HT1080 (cell line): Measurements from ENCODE around the gene TAS1R3. TPM values are rescaled to one million over a fixed set of nuclear protein-coding genes. Genes with fewer than 3 reads are reported as not detected.

Experiments used
- DNase-seq: peaks from one replicate; pipeline ENCODE4 v3.0.0-alpha.2; 2015; ENCODE audit warnings: low read depth
- total RNA-seq: library from RNA; depleted of rRNA; stranded (reverse); fragments of >200 nt; shearing (Covaris generic); gene quantifications from 2 replicates; pipeline ENCODE4 v1.2.3, GENCODE V29; 2014

Gene TAS1R3
- total RNA-seq, 1 experiment from 2014 or later, result 0.08 TPM

DNA sequence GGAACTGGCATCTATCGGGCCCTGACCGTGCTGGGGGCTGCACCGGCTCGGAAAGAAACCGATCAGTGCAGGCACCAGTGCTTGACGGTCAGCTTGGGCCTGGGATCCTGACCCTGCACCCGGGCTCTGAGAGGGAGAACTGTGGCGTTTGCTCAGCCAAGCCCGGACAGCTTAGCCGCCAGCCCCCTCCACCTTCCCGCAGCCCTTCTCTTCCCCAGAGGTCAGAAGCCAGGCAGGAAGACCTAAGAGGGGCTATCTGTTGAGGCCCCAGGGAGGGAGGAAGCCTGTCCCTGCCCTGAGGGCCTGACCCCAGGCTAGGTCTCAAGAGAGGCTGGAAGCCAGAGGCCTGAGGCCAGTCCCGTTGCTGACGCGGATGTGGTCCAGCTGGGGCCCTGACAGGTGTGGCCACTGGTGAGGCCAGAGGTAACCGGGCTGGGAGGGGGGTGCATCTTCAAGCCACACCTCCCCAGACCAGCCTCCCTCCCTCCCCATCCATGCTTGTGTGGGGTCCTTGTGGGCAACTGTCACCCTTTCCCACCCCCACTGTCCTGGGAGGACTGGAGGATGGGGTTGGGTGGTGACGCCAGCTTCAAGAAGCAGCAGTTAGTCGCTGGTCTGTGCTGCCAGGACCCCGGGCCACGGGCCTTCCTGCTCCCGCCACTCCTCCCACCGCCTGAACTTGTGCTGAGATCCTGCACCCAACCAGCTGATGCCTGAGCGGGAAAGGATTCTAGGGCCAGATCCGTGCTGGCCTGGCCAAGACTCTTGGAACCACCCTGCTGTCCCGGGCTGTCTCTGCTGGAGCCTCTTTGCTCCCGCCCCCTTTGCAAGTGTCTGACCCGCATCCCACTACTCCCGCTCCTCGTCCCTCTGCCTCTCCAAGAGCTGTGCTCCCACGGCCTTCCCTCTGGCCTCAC lies 20.7 kb downstream of the TAS1R3 start:
- no peak for DNase-seq

DNA sequence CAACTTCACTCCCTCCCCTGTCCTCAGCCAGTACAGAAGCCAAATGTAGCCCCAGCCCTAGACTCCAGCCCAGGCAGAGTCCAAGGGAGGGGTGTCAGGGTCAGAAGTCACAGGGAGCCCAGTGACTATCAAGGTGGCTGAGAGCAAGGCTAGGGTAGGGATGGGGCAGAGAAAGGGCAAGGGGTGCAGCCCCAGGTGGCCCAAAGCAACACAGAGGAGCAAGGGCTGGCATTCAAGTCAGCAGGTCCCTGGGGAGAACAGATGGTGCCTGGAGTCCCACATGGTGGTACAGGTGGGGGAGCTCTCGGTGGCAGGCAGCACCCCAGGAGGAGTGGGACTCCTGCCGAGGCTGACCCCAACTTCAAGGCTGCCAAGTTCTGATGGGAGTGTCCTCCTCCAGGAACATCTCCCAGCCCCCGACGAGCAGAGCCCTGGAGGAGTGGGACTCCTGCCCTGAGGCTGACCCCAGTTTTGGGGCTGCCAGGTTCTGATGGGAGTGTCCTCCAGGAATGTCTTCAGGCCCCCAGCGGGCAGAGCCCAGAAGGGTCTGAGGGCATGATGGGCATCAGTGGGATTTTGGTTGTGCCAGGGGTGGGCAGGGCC lies 21.8 kb downstream of the TAS1R3 start:
- no peak for DNase-seq

DNA sequence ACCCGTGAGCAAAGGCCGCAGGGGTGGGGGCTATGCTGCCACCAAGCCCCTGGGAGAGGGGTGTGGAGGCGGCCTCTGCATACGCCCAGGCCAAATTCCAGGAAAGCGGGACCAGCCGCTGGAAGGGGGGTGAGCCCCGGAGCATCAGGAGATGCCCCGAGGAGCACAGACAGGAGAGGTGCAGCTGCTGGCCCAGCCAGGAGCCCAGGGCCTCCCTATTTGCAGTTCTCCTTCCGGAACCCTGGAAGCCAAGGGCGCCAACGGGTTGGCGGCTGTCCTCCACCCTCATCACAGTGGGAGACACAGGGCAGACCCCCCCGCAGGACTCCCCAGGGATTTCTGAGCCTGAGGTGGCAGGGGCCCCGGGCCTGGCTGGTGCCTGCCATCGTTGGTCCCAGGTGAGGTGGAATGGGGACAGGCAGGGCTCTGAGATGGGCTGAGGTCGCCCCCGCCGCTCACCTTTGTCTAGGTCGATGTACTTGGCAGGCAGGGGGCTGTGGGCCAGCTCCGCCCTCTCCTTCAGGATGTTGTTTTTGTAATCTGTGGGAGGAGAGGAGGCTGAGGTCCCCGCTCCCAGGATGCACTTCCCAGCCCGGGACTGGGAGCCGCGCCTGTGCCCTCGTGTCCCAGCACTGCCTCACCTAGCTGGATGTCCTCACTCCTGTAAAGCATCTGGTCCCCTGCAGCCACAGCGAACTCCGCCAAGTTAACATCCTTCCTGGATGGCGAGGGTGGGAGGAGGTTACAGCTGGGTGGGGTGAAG lies 22.5 kb downstream of the TAS1R3 start:
- DNase-seq, result no peak

DNA sequence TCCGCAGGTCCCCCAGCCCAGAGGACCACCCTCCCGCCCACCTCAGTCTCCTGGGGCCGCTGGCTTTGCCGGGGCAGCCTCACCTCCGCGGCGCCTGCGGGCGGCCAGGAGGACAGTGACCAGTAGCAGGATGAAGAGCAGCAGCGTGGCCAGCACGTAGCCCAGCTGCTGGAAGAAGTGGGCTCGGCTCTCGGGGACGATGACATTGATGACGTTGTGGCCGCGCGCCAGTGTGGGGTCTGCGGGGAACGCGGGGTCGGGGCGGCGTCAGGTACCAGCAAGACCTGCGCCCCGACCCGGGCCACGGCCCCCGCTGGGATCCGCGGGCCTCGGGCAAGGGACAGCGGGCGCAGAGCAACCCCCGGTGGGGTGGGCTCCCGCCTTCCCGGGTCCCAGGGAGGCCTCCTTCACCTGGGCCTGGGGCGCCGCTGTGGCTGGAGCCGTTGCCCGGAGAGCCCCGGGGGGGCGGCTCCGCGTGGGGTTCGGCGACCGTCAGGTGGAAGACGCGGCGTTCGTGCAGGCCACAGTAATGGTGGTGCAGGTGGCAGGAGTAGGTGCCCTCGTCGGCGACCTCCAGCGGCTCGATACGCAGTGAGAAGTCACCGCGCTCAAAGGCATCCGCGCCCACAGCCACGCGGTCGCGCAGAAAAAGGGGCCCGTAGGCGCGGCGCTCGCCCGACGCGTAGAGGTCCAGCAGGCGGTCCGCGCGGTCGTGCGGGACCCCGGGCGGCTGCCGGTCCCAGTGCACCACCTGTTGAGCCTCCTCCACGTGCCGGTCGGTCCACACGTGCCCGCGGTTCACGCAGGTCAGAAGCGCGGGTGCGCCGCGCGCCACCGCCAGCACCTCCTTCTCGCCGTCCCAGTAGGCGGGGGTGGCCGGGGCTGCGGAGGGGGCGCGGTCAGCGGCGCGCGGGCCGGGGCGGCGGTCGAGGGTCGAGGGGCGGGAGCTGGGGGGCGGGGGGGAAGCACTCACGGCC lies 23.5 kb downstream of the TAS1R3 start:
- DNase-seq, result no peak

DNA sequence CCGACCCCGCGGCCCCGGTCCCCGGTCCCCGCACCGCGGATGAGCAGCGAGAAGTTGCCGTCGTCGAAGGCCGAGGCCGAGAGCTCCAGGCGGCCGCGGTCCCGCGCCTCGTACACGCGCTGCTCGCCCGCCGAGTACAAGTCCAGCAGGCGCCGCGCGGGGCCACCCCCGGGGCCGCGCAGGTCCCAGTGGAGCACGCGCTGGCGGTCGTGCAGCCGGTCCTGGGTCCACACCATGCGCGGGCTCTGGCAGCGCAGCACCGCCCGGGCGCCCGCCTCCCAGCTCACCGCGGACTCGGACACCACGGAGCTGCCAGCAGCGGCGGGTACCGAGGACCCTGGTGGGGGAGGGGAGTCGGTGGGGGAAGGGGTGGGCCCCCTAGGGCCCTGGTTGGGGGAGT lies 24.3 kb downstream of the TAS1R3 start:
- no peak for DNase-seq

DNA sequence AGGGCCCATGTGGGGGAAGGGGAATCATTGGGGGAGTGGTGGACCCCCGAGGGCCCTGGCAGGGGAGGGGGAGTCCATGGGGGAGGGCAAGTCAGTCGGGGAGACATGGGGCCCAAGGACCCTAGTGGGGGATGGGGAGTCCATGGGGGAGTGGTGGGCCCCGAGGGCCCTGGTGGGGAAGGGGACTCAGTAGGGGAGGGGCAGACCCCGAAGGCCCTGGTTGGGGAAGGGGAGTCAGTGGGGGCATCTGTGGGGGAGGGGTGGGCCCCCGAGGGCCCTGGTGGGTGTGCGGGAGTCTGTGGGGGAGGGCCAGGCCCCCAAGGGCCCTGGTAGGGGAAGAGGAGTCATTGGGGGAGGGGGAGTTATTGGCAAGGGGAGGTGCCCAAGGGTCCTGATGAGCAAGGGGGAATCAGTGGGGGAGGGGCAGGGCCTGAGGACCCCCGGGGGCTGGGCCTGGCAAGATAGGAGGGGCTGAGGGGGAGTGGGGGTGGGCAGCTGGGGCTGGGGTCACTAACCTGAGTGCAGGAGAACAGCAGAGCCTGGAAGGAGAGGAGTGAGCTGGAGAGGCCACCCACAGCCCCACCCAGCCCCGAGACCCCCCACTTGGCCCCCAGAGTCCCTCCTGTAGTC lies 25.2 kb downstream of the TAS1R3 start:
- no peak for DNase-seq

DNA sequence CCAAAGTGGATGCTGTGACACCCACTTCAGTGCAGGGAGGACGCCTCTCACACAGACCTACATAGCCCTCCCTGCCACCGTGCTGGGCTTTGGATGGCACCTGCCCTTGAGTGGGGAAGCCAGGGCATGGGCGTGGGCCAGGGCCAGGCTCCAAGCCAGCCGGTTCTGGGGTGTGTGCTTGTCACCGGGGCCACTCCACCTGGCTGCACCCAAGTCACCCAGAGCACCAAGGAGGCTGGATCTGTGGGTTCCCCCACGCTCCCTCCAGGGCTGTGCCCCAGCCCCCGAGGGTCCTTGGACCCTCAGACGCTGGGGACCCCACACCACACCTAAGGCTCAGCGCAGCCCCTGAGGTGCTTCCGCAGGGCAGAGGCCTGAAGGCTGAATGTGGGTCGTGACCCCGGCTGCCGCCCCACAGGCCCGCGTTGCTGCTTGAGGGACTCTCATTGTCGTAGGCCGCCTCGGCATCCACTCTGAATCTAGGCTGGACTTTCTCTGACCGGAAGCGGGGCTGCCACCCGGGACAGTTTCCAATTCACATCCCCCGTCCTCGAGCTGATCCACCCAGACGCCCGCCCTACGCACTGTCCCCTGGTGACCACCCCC lies 25.8 kb downstream of the TAS1R3 start:
- DNase-seq, result no peak

DNA sequence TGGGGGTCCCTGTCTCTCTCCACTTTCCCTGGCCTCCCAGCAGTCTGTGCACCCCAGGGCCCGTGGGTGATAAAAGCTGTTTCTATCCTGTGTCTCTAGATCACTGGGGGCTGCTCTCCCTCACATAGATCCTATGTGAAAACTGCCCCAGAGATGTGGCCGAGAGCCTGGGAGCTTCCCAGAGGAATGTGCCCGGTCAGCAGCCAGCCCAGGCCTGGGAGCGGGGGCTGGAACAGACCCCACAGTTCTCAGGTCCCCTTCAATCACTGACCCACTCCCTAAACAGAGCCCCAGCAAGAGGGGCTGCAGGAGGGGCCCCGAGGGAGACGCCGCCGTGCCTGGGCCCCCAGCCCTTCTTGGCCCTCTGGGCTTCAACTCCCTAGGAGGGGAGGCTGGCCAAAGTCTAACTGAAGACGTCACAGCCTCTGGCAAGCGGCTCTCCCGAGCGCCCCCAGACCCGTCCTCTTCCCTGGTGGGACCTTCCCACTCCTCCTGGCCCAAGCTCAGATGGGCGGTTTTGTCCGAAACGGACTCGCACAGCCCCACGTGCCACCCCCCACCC lies 26.9 kb downstream of the TAS1R3 start:
- DNase-seq, result no peak

DNA sequence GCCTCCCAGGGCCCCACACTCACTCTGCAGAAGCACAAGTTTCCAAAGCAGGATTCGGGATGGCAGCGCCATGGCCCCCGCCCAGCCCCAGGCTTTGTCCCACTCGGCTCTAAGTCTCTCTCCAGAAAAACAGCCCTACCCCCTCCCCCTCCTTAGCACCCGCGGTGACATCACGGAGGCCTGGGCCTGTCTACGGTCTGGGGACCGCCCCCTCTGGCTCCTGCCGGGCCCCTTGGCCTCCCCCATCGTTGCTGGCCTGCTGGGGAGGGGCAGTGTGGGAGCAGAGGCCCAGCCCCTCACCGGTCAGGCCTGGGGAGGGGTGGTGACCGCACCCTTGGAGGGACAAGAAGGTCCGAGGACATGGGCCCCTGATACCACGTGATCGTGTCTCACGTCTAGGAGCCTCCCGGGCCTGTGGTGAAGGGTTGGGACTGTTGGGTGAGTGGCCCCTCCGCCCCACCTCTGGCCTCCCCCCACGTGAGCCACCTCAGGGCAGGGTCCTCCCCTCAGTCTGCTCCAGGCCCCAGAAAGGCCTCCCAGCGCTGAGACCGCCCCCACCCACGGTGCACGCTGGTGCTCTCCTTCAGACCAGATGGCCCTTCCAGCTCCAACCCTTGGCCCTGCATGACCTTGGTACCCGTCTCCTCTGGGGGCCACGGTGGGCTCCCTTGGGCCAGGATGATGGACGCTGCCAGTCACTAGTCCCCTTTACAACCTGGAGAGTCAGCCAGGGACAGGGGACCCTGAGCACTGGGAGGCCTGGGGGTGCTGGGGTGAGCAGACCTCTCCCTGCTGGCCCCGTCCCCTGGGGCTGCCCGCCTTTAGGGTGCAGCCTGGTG lies 27.6 kb downstream of the TAS1R3 start, which contains the start of gene MXRA8:
MXRA8 (minus strand) TSS at position 123 of the 839 bp plus-strand sequence; CDS start at position 72, 51 bp downstream.
- DNase-seq, result no peak

DNA sequence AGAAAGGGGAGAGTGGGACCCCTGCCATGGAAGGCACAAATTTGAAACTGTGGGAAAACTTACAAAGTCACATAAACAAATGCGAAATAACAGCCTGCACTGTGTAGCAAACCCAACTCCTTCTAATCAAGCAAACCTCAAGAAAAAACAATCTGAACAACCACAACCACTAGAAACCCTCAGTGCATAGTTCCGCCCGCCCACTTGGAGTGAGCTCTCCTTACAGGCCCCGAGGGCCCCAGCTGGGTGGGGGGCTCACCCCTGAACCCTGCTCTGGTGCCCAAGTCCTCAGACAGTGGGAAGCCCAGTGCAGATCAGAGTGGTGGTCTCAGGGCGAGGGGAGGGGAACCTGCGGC lies 28.2 kb downstream of the TAS1R3 start:
- no peak for DNase-seq

DNA sequence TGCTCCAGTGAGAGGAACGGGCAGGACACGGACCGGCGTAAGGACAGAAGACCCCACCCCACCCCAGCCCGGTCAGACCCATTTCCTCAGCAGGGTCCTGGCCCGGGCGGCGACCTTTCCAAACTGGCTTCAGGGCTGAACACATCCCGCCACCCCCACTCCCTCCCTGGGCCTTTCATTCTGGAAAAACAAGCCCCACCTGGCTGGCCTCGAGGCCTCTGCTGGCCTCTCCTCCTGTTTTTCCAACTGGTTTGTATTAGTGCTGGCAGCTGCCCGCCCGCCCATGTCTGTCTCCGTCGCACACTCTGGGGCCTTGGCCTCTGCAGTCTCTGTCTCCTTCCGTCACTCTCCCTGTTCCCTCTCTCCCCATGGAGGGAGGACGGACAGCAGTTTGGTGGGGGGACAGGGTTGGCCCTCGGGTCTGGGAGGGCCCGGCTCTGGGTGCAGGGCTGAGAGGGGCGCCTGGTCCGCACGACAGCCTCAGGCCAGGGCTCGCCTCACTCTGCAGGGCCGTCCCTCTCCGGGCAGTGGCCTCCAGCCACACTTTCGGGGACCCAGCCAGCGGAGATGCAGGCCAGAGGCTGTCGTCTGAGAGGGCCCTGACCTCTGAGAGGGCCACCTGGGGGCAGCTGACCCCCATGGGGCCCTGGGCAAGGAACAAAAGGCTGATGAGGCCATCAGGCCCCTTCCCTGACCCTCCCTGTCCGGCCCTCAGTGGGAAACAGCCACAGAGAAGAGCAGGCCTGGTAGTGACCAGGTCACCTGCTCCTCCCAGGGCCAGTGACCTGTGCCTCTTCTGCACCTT lies 28.8 kb downstream of the TAS1R3 start:
- no peak for DNase-seq

DNA sequence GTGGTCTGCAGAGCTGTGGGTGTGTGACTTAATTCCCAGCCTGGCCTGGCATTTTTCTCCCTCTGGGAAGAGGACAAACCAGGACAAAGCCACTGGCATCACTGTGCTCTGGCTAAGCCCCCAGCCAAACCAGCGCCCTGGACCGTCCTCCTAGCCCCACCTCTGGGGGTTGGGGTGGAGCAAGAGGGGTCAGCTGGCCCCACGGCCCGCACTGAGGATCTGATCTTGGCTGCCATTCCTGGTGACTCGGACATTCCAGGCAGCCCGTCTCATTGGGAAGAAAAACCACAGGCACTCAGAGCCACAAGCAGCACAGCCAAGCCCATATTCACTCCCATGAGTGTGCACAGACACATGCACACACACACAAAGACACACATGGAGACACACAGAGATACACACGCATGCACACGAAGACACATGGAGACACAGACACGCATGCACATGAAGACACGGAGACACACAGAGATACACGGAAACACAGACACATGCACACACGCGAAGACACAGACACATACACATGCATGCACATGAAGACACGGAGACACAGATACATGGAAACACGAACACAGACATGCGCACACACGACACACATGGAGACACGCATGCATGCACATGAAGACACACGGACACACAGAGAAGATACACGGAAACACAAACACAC lies 29.6 kb downstream of the TAS1R3 start:
- DNase-seq, result peak; percentile 92

DNA sequence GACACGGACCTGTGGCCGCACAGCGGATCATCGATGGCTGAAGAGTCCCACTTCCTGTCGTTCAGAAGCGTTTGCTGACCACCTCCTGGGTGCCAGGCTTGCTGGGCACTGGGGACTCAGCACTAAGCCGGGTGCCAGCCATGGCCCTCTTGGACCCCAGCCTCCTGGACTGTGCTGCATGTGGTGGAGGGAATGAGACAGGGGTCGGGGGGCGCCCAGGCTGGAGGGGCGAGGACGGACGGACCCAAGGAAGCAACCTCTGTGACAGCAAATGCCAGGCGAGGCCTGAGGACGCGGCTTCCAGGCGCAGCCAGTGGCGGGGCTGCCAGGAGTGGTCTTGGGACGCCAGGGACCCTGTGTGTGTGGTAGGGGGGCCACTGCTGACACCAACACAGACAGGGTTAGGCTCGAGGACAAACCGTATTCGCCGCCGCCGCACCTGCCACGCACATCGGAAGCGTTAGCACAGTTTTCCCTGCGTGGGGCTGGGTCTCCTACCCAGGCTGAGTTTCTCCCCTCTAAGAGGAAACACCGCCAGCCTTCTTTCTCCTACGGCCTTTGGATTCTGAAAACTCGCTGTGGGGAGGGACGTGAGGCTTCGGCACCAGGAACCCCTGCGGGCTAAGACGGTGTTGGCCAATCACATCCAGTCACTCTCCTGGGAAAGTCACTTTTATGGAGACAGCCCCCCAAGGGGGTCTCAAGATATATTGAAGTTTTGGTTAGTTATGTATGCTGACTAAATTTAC lies 30.3 kb downstream of the TAS1R3 start:
- no peak for DNase-seq

DNA sequence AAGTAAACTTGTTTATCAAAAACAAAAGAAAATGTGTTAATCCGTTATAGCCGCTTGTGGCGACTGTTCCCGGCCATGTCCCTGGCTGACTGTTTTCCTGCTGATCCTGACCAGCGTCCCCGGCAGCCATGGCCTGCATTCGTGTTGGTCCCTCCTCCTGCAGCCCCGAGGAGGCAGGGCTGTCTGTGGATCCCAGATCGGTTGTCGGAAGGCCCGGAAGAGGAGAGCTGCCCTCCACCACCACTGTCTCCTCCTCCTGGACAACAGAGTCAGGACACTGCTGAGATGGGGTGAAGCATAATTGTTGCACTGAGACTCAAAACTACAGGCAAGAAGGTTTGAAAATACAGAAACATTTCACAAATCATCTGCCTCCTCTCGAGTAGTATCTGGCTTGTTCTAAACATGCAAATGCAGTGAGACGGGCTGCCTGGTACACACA lies 30.9 kb downstream of the TAS1R3 start:
- DNase-seq, result no peak

DNA sequence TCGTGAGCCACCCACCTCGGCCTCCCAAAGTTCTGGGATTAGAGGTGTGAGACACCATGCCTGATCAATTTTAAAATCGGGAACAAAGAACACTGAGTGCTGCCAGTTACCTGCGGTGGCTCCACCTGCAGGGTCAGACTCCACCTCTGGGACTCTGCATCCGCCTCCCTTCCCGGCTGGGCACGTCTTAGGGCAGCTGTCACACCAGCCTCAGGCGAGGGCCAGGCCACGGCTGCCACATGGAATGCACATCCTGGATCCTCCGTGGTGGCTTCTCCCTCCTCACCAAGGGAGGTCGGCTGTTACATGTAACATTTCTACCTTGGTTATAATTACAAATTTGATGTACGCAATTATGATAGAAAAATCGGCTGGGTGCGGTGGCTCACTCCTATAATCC lies 33.2 kb downstream of the TAS1R3 start:
- DNase-seq, result no peak

DNA sequence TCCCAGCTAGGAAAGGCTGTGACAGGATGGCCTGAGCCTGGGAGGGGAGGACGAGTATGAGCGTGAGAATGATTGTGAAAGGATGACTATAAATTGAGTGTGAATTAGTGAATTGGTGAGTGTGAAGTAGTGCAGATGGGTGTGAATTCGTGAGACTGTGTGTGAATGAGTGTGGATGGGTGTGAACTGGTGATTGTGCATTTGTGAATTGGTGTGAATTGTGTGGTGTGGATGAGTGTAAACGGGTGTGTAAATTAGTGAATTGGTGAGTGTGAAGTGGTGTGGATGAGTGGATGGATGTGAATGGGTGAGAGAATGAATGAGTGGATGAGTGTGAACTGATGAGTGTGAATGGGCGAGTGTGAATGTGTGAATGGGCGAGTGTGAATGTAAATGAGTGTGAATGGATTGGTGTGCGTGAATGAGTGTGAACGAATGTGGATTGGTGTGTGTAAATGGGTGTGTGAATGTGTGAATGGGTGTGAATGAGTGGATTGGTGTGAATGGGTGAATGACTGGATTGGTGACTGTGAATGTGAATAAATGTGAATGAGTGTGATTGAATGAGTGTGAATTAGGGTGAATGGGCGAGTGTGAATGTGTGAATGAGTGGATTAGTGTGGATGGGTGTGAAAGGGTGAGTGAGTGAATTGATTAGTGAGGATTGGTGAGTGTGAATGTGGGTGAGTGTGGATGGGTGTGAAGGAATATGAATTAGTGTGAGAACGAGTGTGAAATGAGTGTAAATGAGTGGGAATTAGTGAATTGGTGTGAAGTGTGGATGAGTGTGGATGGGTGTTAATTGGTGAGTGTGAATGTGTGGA lies 35.0 kb downstream of the TAS1R3 start:
- no peak for DNase-seq
